HepG2 (cell line): ENCODE data around the gene HPS1. TPM values are rescaled to one million over a fixed set of nuclear protein-coding genes. Genes with fewer than 3 reads are reported as not detected.

ENCODE experiments used
- ATAC-seq: fragments of 200-7000 bp; cut with Tn5 transposase; 3 replicates; pipeline ENCODE4 v1.9.1; 2020; ENCODE audit warnings: mild to moderate bottlenecking, moderate library complexity
- BruUV-seq: library from RNA; stranded (reverse); fragments of 400-500 nt; replicated peaks from 2 replicates; lab custom pipeline; 2021; lab: Mats Ljungman, UMichigan
- CTCF ChIA-PET: fragments of 300-600 bp; formaldehyde crosslinking; extraction: SDS; loops from one replicate; lab custom pipeline; 2021; ENCODE audit warnings: low total read pairs, inconsistent platforms, low intra/inter-chr PET ratio; lab: Yijun Ruan, JAX
- POLR2A ChIA-PET: fragments of 350-600 bp; sonication (Branson Sonifier 250); formaldehyde crosslinking; loops from one replicate; lab custom pipeline; 2020; ENCODE audit warnings: antibody characterized with exemption, inconsistent platforms; lab: Yijun Ruan, JAX
- DNase-seq: peaks from one replicate; pipeline ENCODE4 v3.0.0-alpha.2; 2015; ENCODE audit warnings: low spot score
- FAIRE-seq: peaks from 3 replicates; lab custom pipeline; 2011; peaks lifted over from hg19 to GRCh38; lab: Jason Lieb, UNC
- H2AFZ ChIP-seq: one replicate; pipeline ENCODE4 v1.6.1; 2011; ENCODE audit warnings: low read length, inconsistent platforms
- H3K27ac ChIP-seq: fragments of 300-600 bp; 3 replicates; pipeline ENCODE4 v1.8.0; 2011; ENCODE audit warnings: mixed run types, mild to moderate bottlenecking, mixed read lengths, low read length, inconsistent platforms; ENCODE audit not compliant: insufficient read depth; ENCODE audit errors: extremely low read length
- H3K27me3 ChIP-seq, 2 experiments: fragments of 200-600 bp in 1 of 2; 2 replicates in 1 of 2; 3 replicates in 1 of 2; pipeline versions ENCODE4 v1.6.0 to v1.8.0; 2011; ENCODE audit warnings: low read length in 2 of 2, mild to moderate bottlenecking in 2 of 2, moderate library complexity in 2 of 2, inconsistent platforms in 1 of 2; ENCODE audit not compliant: insufficient read depth in 2 of 2, control insufficient read depth in 1 of 2
- H3K36me3 ChIP-seq, 2 experiments: fragments of 200-600 bp in 1 of 2; replicated peaks in 1 of 2; 2 replicates in 1 of 2; 3 replicates in 1 of 2; pipeline versions ENCODE4 v1.5.1 to v1.8.0; 2011; ENCODE audit warnings: low read length in 2 of 2, inconsistent platforms in 1 of 2; ENCODE audit not compliant: insufficient read depth in 2 of 2, control insufficient read depth in 1 of 2
- H3K4me1 ChIP-seq: 2 replicates; pipeline ENCODE4 v1.5.1; 2012; ENCODE audit warnings: low read length, inconsistent platforms; ENCODE audit not compliant: insufficient read depth
- H3K4me2 ChIP-seq: 2 replicates; pipeline ENCODE4 v1.6.0; 2011; ENCODE audit warnings: low read depth, low read length, inconsistent platforms
- H3K4me3 ChIP-seq, 3 experiments: fragments of 200-600 bp in 1 of 3; sonication (generic), shearing (Covaris generic) in 1 of 3; replicated peaks in 1 of 3; 2 replicates each; pipeline ENCODE4 v1.5.1; 2011 to 2016; ENCODE audit warnings: low read length in 3 of 3, inconsistent platforms in 2 of 3, low read depth in 2 of 3, mild to moderate bottlenecking in 2 of 3, control low read depth in 1 of 3, mixed read lengths in 1 of 3; ENCODE audit not compliant: insufficient read depth in 1 of 3
- H3K79me2 ChIP-seq: one replicate; pipeline ENCODE4 v1.6.1; 2011; ENCODE audit warnings: low read length, inconsistent platforms; ENCODE audit not compliant: insufficient read depth
- H3K9ac ChIP-seq: 2 replicates; pipeline ENCODE4 v1.6.0; 2011; ENCODE audit warnings: mild to moderate bottlenecking, low read depth, low read length, inconsistent platforms; ENCODE audit not compliant: insufficient read depth
- H3K9me3 ChIP-seq: 2 replicates; pipeline ENCODE4 v1.5.1; 2012; ENCODE audit warnings: mild to moderate bottlenecking, low read length
- H4K20me1 ChIP-seq: 2 replicates; pipeline ENCODE4 v1.6.0; 2011; ENCODE audit warnings: inconsistent platforms, mild to moderate bottlenecking, low read length, moderate library complexity; ENCODE audit not compliant: insufficient read depth
- ETV5 ChIP-seq: IDR thresholded peaks from 2 replicates; pipeline ENCODE4 v1.6.1; 2018; ENCODE audit warnings: missing biosample characterization, missing genetic modification reagents, inconsistent platforms, borderline replicate concordance
- HOXD1 ChIP-seq: sonication (generic); formaldehyde crosslinking; IDR thresholded peaks from 2 replicates; pipeline ENCODE4 v1.5.0; 2020; ENCODE audit warnings: missing genetic modification reagents
- KDM2A ChIP-seq: sonication (generic); formaldehyde crosslinking; IDR thresholded peaks from 2 replicates; pipeline ENCODE4 v1.4.0; 2020; ENCODE audit warnings: low read depth, missing genetic modification reagents, borderline replicate concordance
- NFIC ChIP-seq: IDR thresholded peaks from 2 replicates; pipeline ENCODE4 v1.6.1; 2012; ENCODE audit warnings: mild to moderate bottlenecking, low read length, inconsistent platforms
- NR2F6 ChIP-seq, 2 experiments: IDR thresholded peaks; 2 replicates each; pipeline ENCODE4 v1.6.1; 2016; ENCODE audit warnings: antibody characterized with exemption in 1 of 2, mild to moderate bottlenecking in 1 of 2
- SKI ChIP-seq: fragments of 450-650 bp; IDR thresholded peaks from one replicate; pipeline ENCODE4 v1.6.1; 2018; ENCODE audit warnings: mild to moderate bottlenecking; ENCODE audit not compliant: partially characterized antibody
- WGBS: methylation state at CpG from one replicate; pipeline ENCODE4 v1.1.6; 2017; ENCODE audit warnings: low lambda C conversion rate; 5-methylcytosine and 5-hydroxymethylcytosine counted together
- in situ Hi-C: cut with HindIII; loops from 2 replicates; pipeline ENCODE4 v1.10.0; 2017; ENCODE audit warnings: low pct_unique_long_range_greater_than_20kb; ENCODE audit not compliant: extremely low pct_ligation_motif_present
- intact Hi-C: fragments of 100-400 bp; cut with micrococcal nuclease; formaldehyde crosslinking; loops from one replicate; pipeline ENCODE4 v1.10.0; 2022; ENCODE audit not compliant: unreplicated experiment
- polyA plus RNA-seq, 8 experiments: library from polyadenylated mRNA; depleted of rRNA in 3 of 8; stranded (reverse) in 7 of 8; unstranded in 1 of 8; fragments of >200 nt; fragmentation: Illumina TruSeq in 4 of 8; extraction: Trizol in 4 of 8; gene quantifications; 2 replicates each; pipeline versions ENCODE4 v1.2.1 to v1.2.3, GENCODE V29; 2011 to 2016; ENCODE audit warnings: low read depth in 4 of 8, missing spikeins in 1 of 8, mixed read lengths in 1 of 8; ENCODE audit not compliant: insufficient read depth in 1 of 8
- total RNA-seq, 5 experiments: library from RNA; depleted of rRNA; stranded (reverse); fragments of >200 nt; fragmentation: Illumina TruSeq; extraction: Trizol; gene quantifications; 2 replicates each; pipeline ENCODE4 v1.2.3, GENCODE V29; 2016; ENCODE audit warnings: low read depth in 1 of 5
- TF ChIP-seq, protein P1 (sequence below): sonication (generic); formaldehyde crosslinking; IDR thresholded peaks from 2 replicates; pipeline ENCODE4 v1.4.0; 2020; ENCODE audit warnings: low read depth, missing genetic modification reagents
- TF ChIP-seq, protein P2 (sequence below): sonication (generic); formaldehyde crosslinking; IDR thresholded peaks from 2 replicates; pipeline ENCODE4 v1.4.0; 2020; ENCODE audit warnings: low read depth, mild to moderate bottlenecking, missing genetic modification reagents
- TF ChIP-seq, protein P3 (sequence below): sonication (generic); formaldehyde crosslinking; IDR thresholded peaks from 2 replicates; pipeline ENCODE4 v1.8.1; 2023; ENCODE audit warnings: mild to moderate bottlenecking, missing genetic modification reagents, borderline replicate concordance
- TF ChIP-seq, protein P4 (sequence below): sonication (generic); formaldehyde crosslinking; IDR thresholded peaks from 2 replicates; pipeline ENCODE4 v1.8.0; 2022; ENCODE audit warnings: low read depth, missing genetic modification reagents

The HPS1 gene
- total and polyA plus RNA-seq, 2 of the 13 experiments (the other 11 are each of a cell fraction or from before 2014, with no cell fraction given) = 24.6 to 25.8 TPM

DNA sequence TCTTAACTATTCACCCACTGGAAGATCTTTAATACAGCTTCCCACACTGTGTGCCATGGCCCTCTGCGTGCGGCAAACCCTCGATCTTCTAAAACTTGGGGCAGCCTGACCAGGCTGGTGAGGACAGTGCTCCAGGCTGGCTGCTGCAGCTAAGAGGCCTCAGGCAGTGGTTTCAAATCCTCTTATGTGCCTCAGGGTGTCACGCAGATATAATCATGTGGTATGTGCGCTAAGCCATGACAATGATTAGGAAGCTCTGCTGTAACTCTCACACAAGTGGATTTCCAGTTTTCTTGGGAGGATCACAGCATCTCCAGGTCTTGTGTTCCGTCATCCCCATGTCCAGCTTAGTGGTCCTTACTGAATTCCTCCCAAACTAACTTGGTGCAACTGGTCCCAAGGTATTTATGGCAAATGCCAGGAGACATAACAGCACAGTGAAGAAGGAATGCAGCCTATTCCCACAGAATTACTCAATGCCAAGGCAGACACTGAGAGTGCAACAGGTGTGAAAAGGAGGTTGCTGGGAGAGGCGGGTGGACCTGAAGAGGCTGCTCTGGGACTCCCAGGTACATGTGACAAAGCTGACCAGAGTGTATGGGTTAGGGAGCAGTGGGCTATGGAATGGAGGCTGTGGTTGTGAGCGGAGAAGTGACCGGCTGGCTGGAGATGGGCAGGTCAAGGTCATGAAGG, 2.3 kb downstream of the HPS1 start:
- FAIRE-seq (no peak), ATAC-seq (no peak), DNase-seq (no peak)
- Histone ChIP-seq H3K27me3 (no peaks in the 10 kb centered on the region), H3K9ac (no peak overlapping the region), H3K4me3 (no peak overlapping the region), H4K20me1 (no peaks in the 10 kb centered on the region), H3K4me2 (no peak overlapping the region), H3K4me1 (peaks cover 17% of the 10 kb centered on the region; the same call in 1 of the 2 replicates), H3K9me3 (no peaks in the 10 kb centered on the region), H3K36me3 (peaks cover 3 to 42% of the 10 kb centered on the region in 2 experiments), H2AFZ (no peak overlapping the region), H3K79me2 (peaks cover 3% of the 10 kb centered on the region), H3K27ac (no peak overlapping the region)
- in situ Hi-C loops = no loop called here
- TSS peak; percentile 33 for BruUV-seq
- intact Hi-C loops = no loop called here
- CTCF ChIA-PET = no interaction called here
- POLR2A ChIA-PET = interaction anchor here (1.1 kb wide), 1 partner anchor 10 kb away, joined by 4 read pairs; no protein-coding TSS in a partner anchor
- 96% methylated on average over 9 of the region's 9 CpGs for WGBS
- TF ChIP-seq, protein P1, sequence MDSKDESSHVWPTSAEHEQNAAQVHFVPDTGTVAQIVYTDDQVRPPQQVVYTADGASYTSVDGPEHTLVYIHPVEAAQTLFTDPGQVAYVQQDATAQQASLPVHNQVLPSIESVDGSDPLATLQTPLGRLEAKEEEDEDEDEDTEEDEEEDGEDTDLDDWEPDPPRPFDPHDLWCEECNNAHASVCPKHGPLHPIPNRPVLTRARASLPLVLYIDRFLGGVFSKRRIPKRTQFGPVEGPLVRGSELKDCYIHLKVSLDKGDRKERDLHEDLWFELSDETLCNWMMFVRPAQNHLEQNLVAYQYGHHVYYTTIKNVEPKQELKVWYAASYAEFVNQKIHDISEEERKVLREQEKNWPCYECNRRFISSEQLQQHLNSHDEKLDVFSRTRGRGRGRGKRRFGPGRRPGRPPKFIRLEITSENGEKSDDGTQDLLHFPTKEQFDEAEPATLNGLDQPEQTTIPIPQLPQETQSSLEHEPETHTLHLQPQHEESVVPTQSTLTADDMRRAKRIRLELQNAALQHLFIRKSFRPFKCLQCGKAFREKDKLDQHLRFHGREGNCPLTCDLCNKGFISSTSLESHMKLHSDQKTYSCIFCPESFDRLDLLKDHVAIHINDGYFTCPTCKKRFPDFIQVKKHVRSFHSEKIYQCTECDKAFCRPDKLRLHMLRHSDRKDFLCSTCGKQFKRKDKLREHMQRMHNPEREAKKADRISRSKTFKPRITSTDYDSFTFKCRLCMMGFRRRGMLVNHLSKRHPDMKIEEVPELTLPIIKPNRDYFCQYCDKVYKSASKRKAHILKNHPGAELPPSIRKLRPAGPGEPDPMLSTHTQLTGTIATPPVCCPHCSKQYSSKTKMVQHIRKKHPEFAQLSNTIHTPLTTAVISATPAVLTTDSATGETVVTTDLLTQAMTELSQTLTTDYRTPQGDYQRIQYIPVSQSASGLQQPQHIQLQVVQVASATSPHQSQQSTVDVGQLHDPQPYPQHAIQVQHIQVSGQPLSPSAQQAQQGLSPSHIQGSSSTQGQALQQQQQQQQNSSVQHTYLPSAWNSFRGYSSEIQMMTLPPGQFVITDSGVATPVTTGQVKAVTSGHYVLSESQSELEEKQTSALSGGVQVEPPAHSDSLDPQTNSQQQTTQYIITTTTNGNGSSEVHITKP (CRISPR knock-in tag) = no peak
- TF ChIP-seq KDM2A = no peak
- TF ChIP-seq, protein P2, sequence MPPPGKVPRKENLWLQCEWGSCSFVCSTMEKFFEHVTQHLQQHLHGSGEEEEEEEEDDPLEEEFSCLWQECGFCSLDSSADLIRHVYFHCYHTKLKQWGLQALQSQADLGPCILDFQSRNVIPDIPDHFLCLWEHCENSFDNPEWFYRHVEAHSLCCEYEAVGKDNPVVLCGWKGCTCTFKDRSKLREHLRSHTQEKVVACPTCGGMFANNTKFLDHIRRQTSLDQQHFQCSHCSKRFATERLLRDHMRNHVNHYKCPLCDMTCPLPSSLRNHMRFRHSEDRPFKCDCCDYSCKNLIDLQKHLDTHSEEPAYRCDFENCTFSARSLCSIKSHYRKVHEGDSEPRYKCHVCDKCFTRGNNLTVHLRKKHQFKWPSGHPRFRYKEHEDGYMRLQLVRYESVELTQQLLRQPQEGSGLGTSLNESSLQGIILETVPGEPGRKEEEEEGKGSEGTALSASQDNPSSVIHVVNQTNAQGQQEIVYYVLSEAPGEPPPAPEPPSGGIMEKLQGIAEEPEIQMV (CRISPR knock-in tag) = no peak
- TF ChIP-seq NR2F6 (IDR thresholded peaks at IDR 0.05) = no peak
- no peak for TF ChIP-seq NR2F6 (CRISPR knock-in tag; IDR thresholded peaks at IDR 0.05)
- no peak for TF ChIP-seq SKI
- TF ChIP-seq, protein P3, sequence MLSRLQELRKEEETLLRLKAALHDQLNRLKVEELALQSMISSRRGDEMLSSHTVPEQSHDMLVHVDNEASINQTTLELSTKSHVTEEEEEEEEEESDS (CRISPR knock-in tag) = no peak
- TF ChIP-seq, protein P4, sequence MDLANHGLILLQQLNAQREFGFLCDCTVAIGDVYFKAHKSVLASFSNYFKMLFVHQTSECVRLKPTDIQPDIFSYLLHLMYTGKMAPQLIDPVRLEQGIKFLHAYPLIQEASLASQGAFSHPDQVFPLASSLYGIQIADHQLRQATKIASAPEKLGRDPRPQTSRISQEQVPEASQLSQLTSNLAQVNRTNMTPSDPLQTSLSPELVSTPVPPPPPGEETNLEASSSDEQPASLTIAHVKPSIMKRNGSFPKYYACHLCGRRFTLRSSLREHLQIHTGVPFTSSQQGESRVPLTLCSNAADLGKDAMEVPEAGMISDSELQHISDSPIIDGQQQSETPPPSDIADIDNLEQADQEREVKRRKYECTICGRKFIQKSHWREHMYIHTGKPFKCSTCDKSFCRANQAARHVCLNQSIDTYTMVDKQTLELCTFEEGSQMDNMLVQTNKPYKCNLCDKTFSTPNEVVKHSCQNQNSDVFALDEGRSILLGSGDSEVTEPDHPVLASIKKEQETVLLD (CRISPR knock-in tag) = no peak
- no peak for TF ChIP-seq ETV5 (CRISPR knock-in tag)
- no peak for TF ChIP-seq NFIC
- TF ChIP-seq HOXD1 (CRISPR knock-in tag) = no peak
- TF ChIP-seq, all 625 proteins: peak for 0
